ENCODE results near the gene GPN3. TPM values are rescaled to one million over a fixed set of nuclear protein-coding genes. Genes with fewer than 3 reads are reported as not detected.
A peak's percentile ranks its signal among the peaks of the same experiment; 100 is the strongest.

Gene GPN3
- total and polyA plus RNA-seq, 2 of the 4 experiments (the other 2 are of a cell fraction), result 7.7 to 14.9 TPM

- H4K20me1 ChIP-seq (ENCODE audit: insufficient read depth, low read length), result peaks cover 2% of the 10 kb centered on the region
- ChIA-PET CTCF (interaction anchor here (0.6 to 1.0 kb wide), 2 partner anchors 20 to 21 kb away, joined by 4 read pairs; no protein-coding TSS in a partner anchor), POLR2A (ENCODE audit: unreplicated experiment) (no interaction called here)
- H2AK9ac ChIP-seq (replicated peaks; ENCODE audit: low read depth, low read length, poor library complexity), result peak overlapping the region; percentile 91
- H3K27me3 ChIP-seq (ENCODE audit: control insufficient read depth, insufficient read depth, low read length), result no peaks in the 10 kb centered on the region
- H3K18ac ChIP-seq (ENCODE audit: low read depth, low read length), result no peak overlapping the region
- peak overlapping the region; percentile 56; the same call in 1 of the 2 replicates for H3K56ac ChIP-seq (ENCODE audit: extremely low read depth, insufficient read depth, low read length)
- peak overlapping the region; percentile 77 for H3K4me3 ChIP-seq (ENCODE audit: insufficient read depth, low read depth, low read length)
- H3K4me1 ChIP-seq (ENCODE audit: control insufficient read depth, insufficient read depth, low read length), result no peaks in the 10 kb centered on the region
- WGBS, 2 experiments (ENCODE audit: extremely low coverage in 2 of 2, insufficient read length in 1 of 2), result 0% methylated on average over 3 of the region's 17 CpGs; no CpG with 5 or more reads in 1 of the 2 experiments
- in situ Hi-C loops (cut with MboI; ENCODE audit: low sequenced_read_pairs), result no loop called here
- peak overlapping the region; percentile 43 for H2BK5ac ChIP-seq (ENCODE audit: low read depth, low read length, poor library complexity, severe bottlenecking)
- H2BK120ac ChIP-seq (ENCODE audit: low read depth, low read length), result no peak overlapping the region
- H4K5ac ChIP-seq (ENCODE audit: low read depth, low read length), result no peak overlapping the region
- ATAC-seq (ENCODE audit: low read depth) (peak; percentile 38), DNase-seq (peak; percentile 31)
- H3K9me3 ChIP-seq (ENCODE audit: control insufficient read depth, insufficient read depth, low read length), result no peaks in the 10 kb centered on the region
- dilution Hi-C loops (cut with HindIII; ENCODE audit: low sequenced_read_pairs, unreplicated experiment), result no loop called here
- no TSS peak for BruUV-seq (replicated peaks)
- H4K91ac ChIP-seq (ENCODE audit: insufficient read depth, low read depth, low read length), result peak overlapping the region; percentile 53
- peak overlapping the region; percentile 61; the same call in 1 of the 2 replicates for H2AK5ac ChIP-seq (ENCODE audit: low read depth, low read length)
- H3K27ac ChIP-seq (ENCODE audit: insufficient read depth, low read length), result peak overlapping the region; percentile 71
- peaks cover 7 to 20% of the 10 kb centered on the region in 2 experiments; a peak in 2 of 4 replicates for H3K79me1 ChIP-seq (ENCODE audit: low read depth in 1 of 2, low read length in 2 of 2)
- peak overlapping the region; percentile 82 for H3K4me2 ChIP-seq (ENCODE audit: low read depth, low read length)
- H2BK15ac ChIP-seq (ENCODE audit: low read depth, low read length), result no peak overlapping the region
- intact Hi-C loops (cut with micrococcal nuclease), result loop anchor here (5.0 kb wide), 1 partner anchor 386 kb away; no protein-coding TSS in a partner anchor
- H3K9me1 ChIP-seq (ENCODE audit: insufficient read depth, low read length), result peaks cover 3% of the 10 kb centered on the region
- H3K14ac ChIP-seq (replicated peaks; ENCODE audit: low read depth, low read length), result peak overlapping the region; percentile 18; the same call in 1 of the 2 replicates
- no peak for TF ChIP-seq FOS (IDR thresholded peaks at IDR 0.05; ENCODE audit: low read depth, low read length)
- no peak for TF ChIP-seq MAZ (IDR thresholded peaks at IDR 0.05; ENCODE audit: borderline replicate concordance, low read depth, low read length)
- TF ChIP-seq BHLHE40 (IDR thresholded peaks at IDR 0.05; ENCODE audit: low read depth, low read length), result no peak
- TF ChIP-seq RCOR1 (IDR thresholded peaks at IDR 0.05; ENCODE audit: insufficient replicate concordance, low read length), result no peak
- TF ChIP-seq NFE2L2 (IDR thresholded peaks at IDR 0.05; ENCODE audit: low read depth, low read length), result no peak
- no peak for TF ChIP-seq MAFK (IDR thresholded peaks at IDR 0.05; ENCODE audit: low read depth, low read length)
- no peak for TF ChIP-seq MXI1 (IDR thresholded peaks at IDR 0.05; ENCODE audit: borderline replicate concordance, low read depth, low read length)
- TF ChIP-seq, protein P1, sequence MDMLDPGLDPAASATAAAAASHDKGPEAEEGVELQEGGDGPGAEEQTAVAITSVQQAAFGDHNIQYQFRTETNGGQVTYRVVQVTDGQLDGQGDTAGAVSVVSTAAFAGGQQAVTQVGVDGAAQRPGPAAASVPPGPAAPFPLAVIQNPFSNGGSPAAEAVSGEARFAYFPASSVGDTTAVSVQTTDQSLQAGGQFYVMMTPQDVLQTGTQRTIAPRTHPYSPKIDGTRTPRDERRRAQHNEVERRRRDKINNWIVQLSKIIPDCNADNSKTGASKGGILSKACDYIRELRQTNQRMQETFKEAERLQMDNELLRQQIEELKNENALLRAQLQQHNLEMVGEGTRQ (IDR thresholded peaks at IDR 0.05; ENCODE audit: low read depth, low read length), result no peak
- TF ChIP-seq RAD21 (IDR thresholded peaks at IDR 0.05; ENCODE audit: low read length), result no peak
- no peak for TF ChIP-seq SMC3 (IDR thresholded peaks at IDR 0.05; ENCODE audit: low read depth, low read length)
- peak overlapping the region; percentile 69; the same call in 1 of the 2 replicates for H3K4ac ChIP-seq (ENCODE audit: low read depth, low read length)
- no peaks in the 10 kb centered on the region for H3K36me3 ChIP-seq (ENCODE audit: control insufficient read depth, insufficient read depth, low read length)
- H3K9ac ChIP-seq (ENCODE audit: low read depth, low read length), result peak overlapping the region; percentile 73
- H3K23ac ChIP-seq (ENCODE audit: low read depth, low read length), result peak overlapping the region; percentile 7
- H2BK20ac ChIP-seq (ENCODE audit: low read depth, low read length), result no peak overlapping the region
- H4K8ac ChIP-seq (ENCODE audit: low read depth in 2 of 2, low read length in 2 of 2), result peak overlapping the region; percentile 56 to 76
- H2AFZ ChIP-seq (replicated peaks; ENCODE audit: low read length, poor library complexity), result peak overlapping the region; percentile 93
These were observed 33.3 kb upstream of the GPN3 start for GRCh38 chr12:110501399-110501751.

All from IMR-90 (cell line).